PFSK-1 (cell line): ENCODE results near the gene ADAM19.

Experiments
- FOXP2 ChIP-seq: optimal IDR thresholded peaks from 2 replicates; pipeline ENCODE3; 2011; ENCODE audit warnings: borderline replicate concordance, control low read depth, inconsistent platforms; ENCODE audit not compliant: insufficient read depth; ENCODE audit errors: extremely low read length, extremely low read depth
- POLR2AphosphoS5 ChIP-seq: IDR thresholded peaks from 2 replicates; pipeline ENCODE4 v1.6.1; 2012; ENCODE audit warnings: low read depth, mild to moderate bottlenecking, control low read depth, low read length, moderate library complexity
- REST ChIP-seq, 2 experiments: IDR thresholded peaks; 2 replicates each; pipeline versions ENCODE4 v1.6.1 to v1.8.0; 2011 to 2012; ENCODE audit warnings: low read depth in 2 of 2, low read length in 2 of 2, control low read depth in 1 of 2, inconsistent platforms in 1 of 2, mild to moderate bottlenecking in 1 of 2, moderate library complexity in 1 of 2; ENCODE audit not compliant: insufficient read depth in 1 of 2
- SIN3A ChIP-seq: IDR thresholded peaks from 2 replicates; pipeline ENCODE4 v1.6.1; 2012; ENCODE audit warnings: mild to moderate bottlenecking, low read length, moderate library complexity, borderline replicate concordance; ENCODE audit not compliant: insufficient read depth
- TAF1 ChIP-seq: IDR thresholded peaks from 2 replicates; pipeline ENCODE4 v1.6.1; 2012; ENCODE audit warnings: low read length, control low read depth, borderline replicate concordance; ENCODE audit not compliant: insufficient read depth

- TF ChIP-seq SIN3A (no peak), TAF1 (no peak), REST (IDR thresholded peaks at IDR 0.05; ENCODE audit: insufficient read depth in 1 of 2, low read depth in 2 of 2, low read length in 2 of 2) (no peak), POLR2AphosphoS5 (no peak), FOXP2 (no peak)
Measured at GRCh38 chr5:157516626-157517325, 58.8 kb downstream of the ADAM19 start.
